GM12873 (cell line): Measurements from ENCODE around the gene RELB.

ENCODE experiments used
- CTCF ChIP-seq: IDR thresholded peaks from 2 replicates; pipeline ENCODE4 v1.5.1; 2012; ENCODE audit warnings: low read depth, mild to moderate bottlenecking, moderate library complexity, low read length, control low read depth; ENCODE audit not compliant: insufficient read depth; ENCODE audit errors: missing control alignments

The RELB gene

GRCh38 chr19:44998025-44998424 lies 3.2 kb upstream of the RELB start:
- TF ChIP-seq CTCF: no peak

GRCh38 chr19:45003485-45003884 lies 2.2 kb downstream of the RELB start:
- no peak for TF ChIP-seq CTCF

- no peak for TF ChIP-seq CTCF
Observed at GRCh38 chr19:45005787-45006186, 4.5 kb downstream of the RELB start.

- no peak for TF ChIP-seq CTCF
Observed at GRCh38 chr19:45008552-45008951, 7.3 kb downstream of the RELB start.

GRCh38 chr19:45009625-45010255 lies 8.5 kb downstream of the RELB start:
- TF ChIP-seq CTCF: no peak

- TF ChIP-seq CTCF: no peak
Observed at GRCh38 chr19:45010306-45010705, 9.0 kb downstream of the RELB start.

- TF ChIP-seq CTCF: no peak
Observed at GRCh38 chr19:45011959-45012358, 10.7 kb downstream of the RELB start.
